K562 (cell line): Measurements from ENCODE around the gene REC8. TPM values are rescaled to one million over a fixed set of nuclear protein-coding genes. Genes with fewer than 3 reads are reported as not detected.

Experiments
- BRF2 ChIP-seq: IDR thresholded peaks from 3 replicates; pipeline ENCODE4 v1.6.1; 2011; ENCODE audit warnings: borderline replicate concordance, mild to moderate bottlenecking; ENCODE audit not compliant: insufficient read length, insufficient read depth
- CREB1 ChIP-seq, 2 experiments: sonication (generic) in 1 of 2; formaldehyde crosslinking in 1 of 2; IDR thresholded peaks; 2 replicates each; pipeline versions ENCODE4 v1.6.1 to v1.8.0; 2012 to 2022; ENCODE audit warnings: inconsistent platforms in 1 of 2, mild to moderate bottlenecking in 1 of 2, missing genetic modification reagents in 1 of 2, moderate library complexity in 1 of 2
- ELF1 ChIP-seq: fragments of 200-800 bp; sonication (Bioruptor generic); IDR thresholded peaks from 2 replicates; pipeline ENCODE4 v1.6.1; 2016; ENCODE audit warnings: missing genetic modification characterization, missing compliant biosample characterization
- FOXP1 ChIP-seq: sonication (generic); formaldehyde crosslinking; IDR thresholded peaks from 2 replicates; pipeline ENCODE4 v1.8.0; 2022; ENCODE audit warnings: mild to moderate bottlenecking, missing genetic modification reagents
- SAP30 ChIP-seq: fragments of 200-600 bp; sonication (generic); IDR thresholded peaks from 2 replicates; pipeline ENCODE4 v1.6.1; 2012; ENCODE audit warnings: borderline replicate concordance, low read depth, mild to moderate bottlenecking, moderate library complexity, low read length, control low read depth, inconsistent platforms; ENCODE audit not compliant: insufficient read depth, poor library complexity, severe bottlenecking
- SMARCC2 ChIP-seq: fragments of 450-650 bp; IDR thresholded peaks from 2 replicates; pipeline ENCODE4 v1.6.1; 2017; ENCODE audit warnings: antibody characterized with exemption, moderate library complexity, mild to moderate bottlenecking, low read depth
- SNRNP70 ChIP-seq: fragments of 200-400 bp; formaldehyde crosslinking; optimal IDR thresholded peaks from 2 replicates; pipeline ENCODE3; 2017; ENCODE audit warnings: low read depth, low read length
- VEZF1 ChIP-seq: fragments of 200-800 bp; sonication (Bioruptor generic); IDR thresholded peaks from 2 replicates; pipeline ENCODE4 v1.6.1; 2017; ENCODE audit warnings: missing genetic modification characterization, missing compliant biosample characterization
- ZBTB12 ChIP-seq: fragments of 250-450 bp; sonication (Bioruptor Pico); IDR thresholded peaks from 2 replicates; pipeline ENCODE4 v1.4.0; 2020
- ZBTB26 ChIP-seq: fragments of 450-650 bp; formaldehyde crosslinking; IDR thresholded peaks from 2 replicates; pipeline ENCODE4 v1.4.0; 2022; ENCODE audit warnings: missing genetic modification characterization
- ZNF217 ChIP-seq: sonication (generic); formaldehyde crosslinking; IDR thresholded peaks from 2 replicates; pipeline ENCODE4 v1.8.0; 2022; ENCODE audit warnings: mild to moderate bottlenecking, missing genetic modification reagents
- ZNF277 ChIP-seq: fragments of 250-450 bp; sonication (Bioruptor Pico); IDR thresholded peaks from 2 replicates; pipeline ENCODE4 v1.8.0; 2022; ENCODE audit warnings: inconsistent platforms, mild to moderate bottlenecking, moderate library complexity, borderline replicate concordance
- ZNF384 ChIP-seq: IDR thresholded peaks from 2 replicates; pipeline ENCODE4 v1.6.1; 2012; ENCODE audit warnings: low read depth, low read length, improper control_type of control experiment
- ZNF518B ChIP-seq: fragments of 250-450 bp; sonication (Bioruptor Pico); IDR thresholded peaks from 2 replicates; pipeline ENCODE4 v1.5.0; 2021; ENCODE audit warnings: mild to moderate bottlenecking, moderate library complexity
- ZNF76 ChIP-seq: fragments of 250-450 bp; sonication (Bioruptor Pico); IDR thresholded peaks from 2 replicates; pipeline ENCODE4 v1.4.0; 2020; ENCODE audit warnings: mild to moderate bottlenecking, moderate library complexity, borderline replicate concordance
- polyA plus RNA-seq, 8 experiments: library from polyadenylated mRNA; depleted of rRNA in 4 of 8; stranded (reverse) in 5 of 8; unstranded in 3 of 8; fragments of >200 nt; fragmentation: Nextera tagmentation in 2 of 8; fragmentation: Illumina TruSeq in 1 of 8; extraction: Ambion mirVana in 2 of 8; extraction: Trizol in 1 of 8; gene quantifications; 2 replicates each; pipeline versions ENCODE4 v1.2.1 to v1.2.3, GENCODE V29; 2011 to 2014; ENCODE audit warnings: inconsistent platforms in 1 of 8, missing spikeins in 1 of 8
- total RNA-seq, 7 experiments: library from RNA; depleted of rRNA in 6 of 7; stranded (reverse); fragments of >200 nt in 6 of 7; fragmentation: Illumina TruSeq in 2 of 7; extraction: Trizol in 2 of 7; gene quantifications; 2 replicates each; pipeline versions ENCODE4 v1.2.1 to v1.2.3, GENCODE V29; 2011 to 2021; ENCODE audit warnings: low replicate concordance in 1 of 7

Gene REC8
- total and polyA plus RNA-seq, 9 of the 15 experiments (the other 6 are each of a cell fraction or from before 2014, with no cell fraction given) = 0.11 to 2.5 (median 0.85) TPM

- TF ChIP-seq ZNF518B (CRISPR knock-in tag) (no peak), SMARCC2 (no peak), ZNF76 (CRISPR knock-in tag) (no peak), ZBTB26 (CRISPR knock-in tag) (0 out of 2 replicates have a peak, but pooled peaks have one; percentile 8), FOXP1 (CRISPR knock-in tag) (no peak), ZBTB12 (CRISPR knock-in tag) (peak; percentile 87), ELF1 (tag) (peak; percentile 100), SAP30 (peak; percentile 48), ZNF384 (no peak), BRF2 (no peak), ZNF217 (CRISPR knock-in tag) (no peak), ZNF277 (no peak), VEZF1 (peak; percentile 61), CREB1 (IDR thresholded peaks at IDR 0.05) (peak; percentile 83), CREB1 (CRISPR knock-in tag; IDR thresholded peaks at IDR 0.05) (peak; percentile 76), SNRNP70 (no peak)
These were observed 23.5 kb downstream of the REC8 start, which contains the start of gene TM9SF1 (continued) for GRCh38 chr14:24195186-24196070.
